Common myeloid progenitor, CD34-positive (primary cell): Measurements from ENCODE around the gene RPS19.
A peak's percentile ranks its signal among the peaks of the same experiment; 100 is the strongest.

Experiments used
- CTCF ChIA-PET: fragments of 350-600 bp; sonication (Branson Sonifier 250); formaldehyde crosslinking; loops from one replicate; lab custom pipeline; 2021; ENCODE audit warnings: antibody characterized with exemption; lab: Charles Lee
- POLR2A ChIA-PET: fragments of 350-600 bp; sonication (Branson Sonifier 250); formaldehyde crosslinking; loops from one replicate; lab custom pipeline; 2021; ENCODE audit warnings: antibody characterized with exemption; lab: Charles Lee
- DNase-seq, 3 donors: peaks; one replicate each; pipeline versions ENCODE4 v3.0.0 to v3.0.0-alpha.2; 2013
- H3K27ac ChIP-seq, 2 experiments: 1 replicate in 1 of 2; 2 replicates in 1 of 2; pipeline ENCODE4 v1.7.0; 2013; ENCODE audit warnings: inconsistent platforms in 2 of 2, low read length in 2 of 2, mild to moderate bottlenecking in 2 of 2, low read depth in 1 of 2, moderate library complexity in 1 of 2; ENCODE audit not compliant: severe bottlenecking in 2 of 2, insufficient read depth in 1 of 2, poor library complexity in 1 of 2
- H3K27me3 ChIP-seq, 5 experiments: replicated peaks in 2 of 5; 1 replicate in 3 of 5; 2 replicates in 2 of 5; pipeline versions ENCODE4 v1.6.1 to v1.7.0; 2013; ENCODE audit warnings: low read length in 4 of 5, mild to moderate bottlenecking in 2 of 5, moderate library complexity in 2 of 5, inconsistent platforms in 1 of 5; ENCODE audit not compliant: insufficient read depth in 5 of 5, control insufficient read depth in 4 of 5
- H3K36me3 ChIP-seq, 4 experiments: 1 replicate in 2 of 4; 2 replicates in 2 of 4; pipeline versions ENCODE4 v1.6.1 to v1.7.0; 2013; ENCODE audit warnings: low read length in 3 of 4, control low read depth in 1 of 4, mild to moderate bottlenecking in 1 of 4; ENCODE audit not compliant: control insufficient read depth in 4 of 4, insufficient read depth in 4 of 4
- H3K4me1 ChIP-seq, 4 experiments: 1 replicate in 3 of 4; 2 replicates in 1 of 4; pipeline versions ENCODE4 v1.6.1 to v1.7.1; 2013; ENCODE audit warnings: low read length in 3 of 4, mild to moderate bottlenecking in 3 of 4, control low read depth in 1 of 4, inconsistent platforms in 1 of 4, moderate library complexity in 1 of 4; ENCODE audit not compliant: control insufficient read depth in 4 of 4, insufficient read depth in 4 of 4; ENCODE audit errors: control extremely low read depth in 1 of 4
- H3K4me3 ChIP-seq, 7 experiments: 1 replicate in 4 of 7; 2 replicates in 3 of 7; pipeline versions ENCODE4 v1.5.1 to v1.7.0; 2013; ENCODE audit warnings: mild to moderate bottlenecking in 7 of 7, low read length in 6 of 7, moderate library complexity in 6 of 7, inconsistent platforms in 2 of 7, low read depth in 2 of 7, control low read depth in 1 of 7; ENCODE audit not compliant: insufficient read depth in 4 of 7, control insufficient read depth in 1 of 7; ENCODE audit errors: extremely low read depth in 1 of 7
- H3K9me3 ChIP-seq, 5 experiments: 1 replicate in 4 of 5; 2 replicates in 1 of 5; pipeline versions ENCODE4 v1.6.1 to v1.7.1; 2013; ENCODE audit warnings: low read length in 4 of 5, mild to moderate bottlenecking in 2 of 5, inconsistent platforms in 1 of 5, low read depth in 1 of 5, moderate library complexity in 1 of 5; ENCODE audit not compliant: control insufficient read depth in 4 of 5, insufficient read depth in 2 of 5; ENCODE audit errors: control extremely low read depth in 1 of 5
- WGBS: methylation state at CpG from one replicate; pipeline ENCODE4 v1.1.5; 2013; ENCODE audit not compliant: insufficient coverage; 5-methylcytosine and 5-hydroxymethylcytosine counted together

Gene RPS19

GRCh38 chr19:41888926-41889325, 28.9 kb downstream of the RPS19 start:
- DNase-seq = no peak
- H3K27ac ChIP-seq = peak overlapping the region; percentile 20 to 22
- peaks cover 17 to 80% (median 74%) of the 10 kb centered on the region in 4 experiments for H3K4me1 ChIP-seq
- ChIA-PET CTCF (interaction anchor here (1.0 to 7.4 kb wide), 9 partner anchors 14 to 63 kb away, joined by 3 to 82 read pairs (median 4); partner anchors contain the start of genes CD79A and RPS19), POLR2A (no interaction called here)
- H3K4me3 ChIP-seq = no peak overlapping the region
- 91% methylated on average over 11 of the region's 12 CpGs for WGBS
- H3K9me3 ChIP-seq = no peaks in the 10 kb centered on the region
- peaks cover 0 to 42% (median 20%) of the 10 kb centered on the region in 4 experiments for H3K36me3 ChIP-seq
- no peaks in the 10 kb centered on the region for H3K27me3 ChIP-seq

GRCh38 chr19:41889896-41890295, 29.8 kb downstream of the RPS19 start:
- Histone ChIP-seq H3K27me3 (no peaks in the 10 kb centered on the region), H3K36me3 (peaks cover 0 to 51% (median 25%) of the 10 kb centered on the region in 4 experiments), H3K4me1 (peaks cover 14 to 74% (median 68%) of the 10 kb centered on the region in 4 experiments), H3K27ac (peak overlapping the region in 1 of 2 experiments; percentile 45), H3K9me3 (no peaks in the 10 kb centered on the region), H3K4me3 (no peak overlapping the region)
- 97% methylated on average over 5 of the region's 8 CpGs for WGBS
- ChIA-PET POLR2A (interaction anchor here (0.6 kb wide), 1 partner anchor 40 kb away, joined by 3 read pairs; no protein-coding TSS in a partner anchor), CTCF (interaction anchor here (0.9 to 7.4 kb wide), 4 partner anchors 7 to 27 kb away, joined by 3 to 82 read pairs (median 4); partner anchors contain the start of genes ARHGEF1 and CD79A)
- no peak for DNase-seq

- DNase-seq = no peak
- Histone ChIP-seq H3K4me1 (peaks cover 8 to 65% (median 58%) of the 10 kb centered on the region in 4 experiments), H3K27ac (no peak overlapping the region), H3K36me3 (peaks cover 4 to 60% (median 34%) of the 10 kb centered on the region in 4 experiments), H3K4me3 (no peak overlapping the region), H3K27me3 (no peaks in the 10 kb centered on the region), H3K9me3 (no peaks in the 10 kb centered on the region)
- WGBS = 95% methylated on average over 2 of the region's 4 CpGs
- CTCF ChIA-PET = interaction anchor here (1.0 to 7.4 kb wide), 6 partner anchors 8 to 68 kb away, joined by 3 to 82 read pairs (median 4); partner anchors contain the start of genes ARHGEF1, CD79A and RABAC1
- POLR2A ChIA-PET = interaction anchor here (1.1 kb wide), 1 partner anchor 18 kb away, joined by 5 read pairs; no protein-coding TSS in a partner anchor
These were observed 30.9 kb downstream of the RPS19 start for GRCh38 chr19:41890936-41891335.

- Histone ChIP-seq H3K4me3 (peak overlapping the region in 1 of 7 experiments; percentile 20), H3K27ac (peak overlapping the region; percentile 15 to 47), H3K27me3 (no peaks in the 10 kb centered on the region), H3K36me3 (peaks cover 4 to 66% (median 43%) of the 10 kb centered on the region in 4 experiments), H3K9me3 (no peaks in the 10 kb centered on the region), H3K4me1 (peaks cover 2 to 51% (median 44%) of the 10 kb centered on the region in 4 experiments)
- ChIA-PET CTCF (interaction anchor here (1.0 to 7.4 kb wide), 3 partner anchors 10 to 17 kb away, joined by 3 to 82 read pairs (median 8); partner anchors contain the start of gene CD79A), POLR2A (interaction anchor here (1.1 kb wide), 1 partner anchor 20 kb away, joined by 5 read pairs; no protein-coding TSS in a partner anchor)
- 97% methylated on average over 25 of the region's 34 CpGs for WGBS
- no peak for DNase-seq
These were observed 32.3 kb downstream of the RPS19 start for GRCh38 chr19:41892173-41892902.

GRCh38 chr19:41893899-41894298, 33.8 kb downstream of the RPS19 start:
- peaks cover 6 to 71% (median 55%) of the 10 kb centered on the region in 4 experiments for H3K36me3 ChIP-seq
- no peak overlapping the region for H3K27ac ChIP-seq
- no peaks in the 10 kb centered on the region for H3K9me3 ChIP-seq
- peaks cover 2 to 35% (median 28%) of the 10 kb centered on the region in 4 experiments for H3K4me1 ChIP-seq
- CTCF ChIA-PET = no interaction called here
- H3K4me3 ChIP-seq = no peak overlapping the region
- 95% methylated on average over 4 of the region's 6 CpGs for WGBS
- no peaks in the 10 kb centered on the region for H3K27me3 ChIP-seq
- DNase-seq = peak in 1 of 3 donors; percentile 49
- POLR2A ChIA-PET = no interaction called here

- POLR2A ChIA-PET = no interaction called here
- Histone ChIP-seq H3K4me3 (no peak overlapping the region), H3K27me3 (no peaks in the 10 kb centered on the region), H3K27ac (no peak overlapping the region), H3K4me1 (peaks cover 2 to 31% (median 24%) of the 10 kb centered on the region in 4 experiments), H3K36me3 (peaks cover 6 to 74% (median 53%) of the 10 kb centered on the region in 4 experiments), H3K9me3 (no peaks in the 10 kb centered on the region)
- CTCF ChIA-PET = no interaction called here
- 97% methylated on average over 9 of the region's 14 CpGs for WGBS
- DNase-seq = no peak
These were observed 34.3 kb downstream of the RPS19 start for GRCh38 chr19:41894350-41894749.
